ENCODE measurements around the gene CA10.

CA10 gene

GRCh38 chr17:51873302-51873701 lies 285.2 kb downstream of the CA10 start:
- no peak for DNase-seq (ENCODE audit: low read depth in 2 of 2)

- no peak for DNase-seq (ENCODE audit: low read depth in 2 of 2)
Measured at GRCh38 chr17:51869387-51869786, 289.1 kb downstream of the CA10 start.

- peak in 1 of 2 experiments; percentile 4 for DNase-seq (ENCODE audit: low read depth in 2 of 2)
Measured at GRCh38 chr17:51860954-51861561, 297.5 kb downstream of the CA10 start.

- no peak for DNase-seq (ENCODE audit: low read depth in 2 of 2)
Measured at GRCh38 chr17:51857052-51857597, 301.4 kb downstream of the CA10 start.

- DNase-seq (ENCODE audit: low read depth in 2 of 2): no peak
Measured at GRCh38 chr17:51855806-51856205, 302.7 kb downstream of the CA10 start.

- DNase-seq (ENCODE audit: low read depth in 2 of 2): no peak
Measured at GRCh38 chr17:51853857-51854256, 304.7 kb downstream of the CA10 start.

GRCh38 chr17:51852603-51853002 lies 305.9 kb downstream of the CA10 start:
- DNase-seq (ENCODE audit: low read depth in 2 of 2): no peak

GRCh38 chr17:51850201-51850600 lies 308.3 kb downstream of the CA10 start:
- DNase-seq (ENCODE audit: low read depth in 2 of 2): no peak

GRCh38 chr17:51848451-51848850 lies 310.1 kb downstream of the CA10 start:
- DNase-seq (ENCODE audit: low read depth in 2 of 2): no peak

- no peak for DNase-seq (ENCODE audit: low read depth in 2 of 2)
Measured at GRCh38 chr17:51846566-51846965, 311.9 kb downstream of the CA10 start.

- no peak for DNase-seq (ENCODE audit: low read depth in 2 of 2)
Measured at GRCh38 chr17:51845776-51846175, 312.7 kb downstream of the CA10 start.

- DNase-seq (ENCODE audit: low read depth in 2 of 2): no peak
Measured at GRCh38 chr17:51842763-51843162, 315.8 kb downstream of the CA10 start.

GRCh38 chr17:51841669-51842068 lies 316.8 kb downstream of the CA10 start:
- no peak for DNase-seq (ENCODE audit: low read depth in 2 of 2)

GRCh38 chr17:51840688-51841087 lies 317.8 kb downstream of the CA10 start:
- DNase-seq (ENCODE audit: low read depth in 2 of 2): no peak

GRCh38 chr17:51833620-51834019 lies 324.9 kb downstream of the CA10 start:
- DNase-seq (ENCODE audit: low read depth in 2 of 2): no peak

GRCh38 chr17:51833045-51833444 lies 325.5 kb downstream of the CA10 start:
- DNase-seq (ENCODE audit: low read depth in 2 of 2): no peak

- DNase-seq (ENCODE audit: low read depth in 2 of 2): no peak
Measured at GRCh38 chr17:51830886-51831285, 327.6 kb downstream of the CA10 start.

GRCh38 chr17:51830451-51830850 lies 328.1 kb downstream of the CA10 start:
- DNase-seq (ENCODE audit: low read depth in 2 of 2): no peak

- no peak for DNase-seq (ENCODE audit: low read depth in 2 of 2)
Measured at GRCh38 chr17:51828901-51829300, 329.6 kb downstream of the CA10 start.

GRCh38 chr17:51827140-51827539 lies 331.4 kb downstream of the CA10 start:
- no peak for DNase-seq (ENCODE audit: low read depth in 2 of 2)

GRCh38 chr17:51820766-51821165 lies 337.7 kb downstream of the CA10 start:
- no peak for DNase-seq (ENCODE audit: low read depth in 2 of 2)

- no peak for DNase-seq (ENCODE audit: low read depth in 2 of 2)
Measured at GRCh38 chr17:51820252-51820651, 338.3 kb downstream of the CA10 start.

GRCh38 chr17:51819341-51820219 lies 338.9 kb downstream of the CA10 start:
- no peak for DNase-seq (ENCODE audit: low read depth in 2 of 2)

Measured in fibroblast of skin of left quadriceps (primary cell).